Measurements from ENCODE around the gene PRKAG2.
"Not testable (repeated sequence)": the region's sequence is repeated elsewhere in the genome, so short reads cannot be mapped to it uniquely, and the experiment has no call there.

The PRKAG2 gene

DNA sequence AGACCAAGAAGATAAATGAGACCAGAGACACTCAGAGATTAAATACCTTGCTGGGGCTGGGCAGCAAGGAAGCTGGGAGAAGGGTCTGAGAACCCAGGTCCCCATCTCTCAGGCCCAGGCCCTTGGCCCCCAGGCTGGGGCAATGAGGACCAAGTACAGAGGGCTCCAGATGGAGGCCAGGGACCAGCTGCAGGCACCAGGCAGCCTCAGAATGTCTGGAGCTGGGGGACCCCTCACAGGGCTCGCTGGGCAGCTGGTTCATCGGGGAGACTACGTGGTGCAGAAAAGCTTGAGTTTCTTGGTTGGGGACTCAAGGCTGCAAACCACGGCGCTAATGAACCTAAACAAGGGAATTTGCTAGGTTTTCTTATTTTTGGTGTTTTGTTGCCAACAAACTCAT, 75.6 kb downstream of the PRKAG2 start:
- DNase-seq (ENCODE audit: low read depth): no peak

DNA sequence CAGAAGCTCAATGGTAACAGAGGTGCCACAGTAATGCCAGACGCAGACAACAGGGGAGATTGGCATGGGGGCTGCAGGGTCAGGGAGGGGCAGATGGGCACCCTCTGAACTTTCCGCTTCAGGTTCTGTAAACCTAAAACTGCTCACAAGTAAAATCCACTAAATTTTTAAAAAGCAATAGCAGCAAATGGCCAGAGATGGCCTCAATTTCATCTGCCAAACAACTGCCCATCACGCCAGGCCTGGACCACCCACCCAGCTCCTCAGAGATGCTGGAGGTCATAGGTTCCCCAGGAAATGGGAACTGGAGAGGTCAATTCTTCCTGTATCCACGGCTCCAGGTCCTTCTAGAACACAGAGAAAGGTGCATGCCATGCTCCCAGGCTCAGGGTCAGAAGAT, 76.1 kb downstream of the PRKAG2 start:
- no peak for DNase-seq (ENCODE audit: low read depth)

DNA sequence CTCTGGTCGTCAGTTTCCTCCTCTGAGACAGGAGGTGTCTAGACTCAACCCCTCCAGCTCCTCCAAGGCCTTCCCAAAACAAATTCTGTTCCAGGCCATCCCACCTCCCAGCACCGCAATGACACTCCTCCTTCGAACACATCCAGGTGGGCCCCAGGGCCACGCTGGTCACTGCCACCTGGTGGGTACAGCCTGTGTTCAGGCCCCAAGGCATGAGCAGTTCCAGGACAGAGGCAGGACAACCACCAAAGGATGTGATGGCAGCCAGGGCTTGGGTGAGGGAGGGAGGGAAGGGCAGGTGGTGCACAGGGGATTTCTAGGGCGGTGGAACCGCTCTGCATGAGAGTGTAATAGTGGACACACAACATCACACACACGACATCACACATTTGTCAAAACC, 76.5 kb downstream of the PRKAG2 start:
- DNase-seq (ENCODE audit: low read depth): no peak

DNA sequence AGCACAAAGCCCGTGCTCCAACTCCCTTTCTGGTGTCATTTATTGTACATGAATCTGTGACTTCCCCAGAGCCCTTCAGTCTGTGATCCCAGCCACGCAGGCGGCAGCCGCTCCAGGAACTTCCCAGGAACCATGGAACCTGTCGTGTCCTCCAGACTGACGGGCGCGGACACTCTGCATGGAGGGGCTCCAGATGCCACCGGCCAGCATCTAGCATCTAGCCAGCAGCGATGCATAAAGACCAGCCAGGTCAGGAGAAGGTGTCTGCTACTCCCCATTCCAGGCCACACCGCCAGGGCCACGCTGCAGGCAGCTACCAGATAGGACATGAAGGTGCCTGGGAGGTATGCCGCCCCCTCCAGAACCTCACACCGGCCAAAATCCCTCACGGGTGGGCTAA, 77.4 kb downstream of the PRKAG2 start:
- no peak for DNase-seq (ENCODE audit: low read depth)

DNA sequence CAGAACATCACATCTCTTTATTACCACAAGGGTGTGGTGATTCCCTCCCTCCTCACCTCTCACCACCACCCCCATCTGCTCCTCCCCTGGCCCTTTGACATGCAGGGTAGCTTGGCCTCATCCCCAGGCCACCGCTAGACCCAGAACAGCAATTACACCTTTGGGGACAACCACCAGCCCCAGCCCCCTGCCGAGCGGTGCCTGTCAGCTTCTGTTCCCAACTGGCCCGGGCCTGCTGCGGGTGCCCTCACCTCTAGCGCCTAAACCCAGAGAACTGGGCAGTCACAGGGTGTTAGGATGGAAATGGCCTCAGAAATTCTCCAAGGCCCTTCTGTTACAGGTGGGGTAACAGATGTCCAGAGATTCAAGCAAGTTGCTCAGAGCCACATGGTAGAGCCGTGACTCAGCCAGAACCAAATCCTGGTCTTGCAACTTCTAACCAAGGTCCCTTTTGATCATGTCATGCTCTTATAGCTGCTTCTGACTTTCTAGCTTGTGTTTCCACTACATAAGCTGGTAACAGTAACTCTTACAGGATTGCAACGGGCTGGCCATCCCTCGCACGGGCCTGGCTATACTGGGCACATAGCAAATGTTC, 78.0 kb downstream of the PRKAG2 start:
- DNase-seq (ENCODE audit: low read depth): no peak

DNA sequence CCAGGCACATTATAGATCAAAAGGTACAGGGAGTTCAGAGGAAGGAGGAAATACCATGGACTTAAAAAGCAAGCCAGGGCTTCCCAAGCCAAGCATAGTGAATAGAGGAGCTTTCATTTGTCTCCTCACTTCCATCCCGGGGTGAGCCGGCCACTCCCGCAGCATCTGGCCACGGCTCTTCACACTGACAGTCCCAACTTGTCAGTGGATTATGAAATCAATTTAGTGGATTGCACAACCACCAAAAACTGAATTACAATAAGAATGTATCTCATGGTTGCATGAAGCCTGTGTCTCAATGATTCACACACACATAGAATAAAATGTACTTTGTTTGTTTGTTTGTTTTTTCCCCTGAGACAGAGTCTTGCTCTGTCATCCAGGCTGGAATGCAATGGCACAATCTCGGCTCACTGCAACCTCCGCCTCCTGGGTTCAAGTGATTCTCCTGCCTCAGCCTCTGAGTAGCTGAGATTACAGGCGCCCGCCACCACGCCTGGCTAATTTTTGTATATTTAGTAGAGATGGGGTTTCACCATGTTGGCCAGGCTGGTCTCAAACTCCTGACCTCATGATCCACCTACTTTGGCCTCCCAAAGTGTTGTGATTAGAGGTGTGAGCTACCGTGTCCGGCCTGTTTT, 79.1 kb downstream of the PRKAG2 start:
- DNase-seq (ENCODE audit: low read depth): not testable (repeated sequence)

DNA sequence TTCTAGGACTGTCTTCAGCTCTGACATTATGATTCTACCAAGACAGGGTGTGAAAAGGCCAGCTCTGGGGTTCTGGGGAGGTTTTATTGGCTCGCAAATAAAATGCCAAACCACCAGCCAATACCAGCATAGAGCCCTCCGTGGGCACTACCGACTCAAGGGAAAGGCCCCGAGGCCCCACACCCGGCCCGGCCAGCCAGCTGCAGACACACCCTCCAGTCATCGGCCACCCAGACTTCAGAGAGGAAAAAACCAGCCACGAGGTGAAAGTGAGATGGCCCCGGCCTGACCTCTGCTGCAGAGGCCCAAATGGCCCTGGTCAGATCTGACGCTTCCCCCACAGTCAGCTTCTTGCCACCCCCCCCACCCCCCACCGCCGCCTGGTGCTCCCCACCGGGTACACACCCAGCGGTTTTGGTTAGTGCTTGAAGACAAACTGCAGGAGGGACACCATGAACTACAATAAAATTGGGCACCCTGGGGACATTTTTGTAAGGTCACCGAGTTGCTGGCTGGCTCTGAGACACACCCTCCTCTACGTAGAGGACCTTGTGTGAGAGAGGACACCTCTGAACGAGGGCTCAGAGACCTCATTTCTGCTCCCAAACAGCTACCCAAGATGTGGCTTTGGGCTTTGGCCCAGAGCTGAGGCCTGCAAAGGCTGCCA, 79.9 kb downstream of the PRKAG2 start:
- no peak for DNase-seq (ENCODE audit: low read depth)

DNA sequence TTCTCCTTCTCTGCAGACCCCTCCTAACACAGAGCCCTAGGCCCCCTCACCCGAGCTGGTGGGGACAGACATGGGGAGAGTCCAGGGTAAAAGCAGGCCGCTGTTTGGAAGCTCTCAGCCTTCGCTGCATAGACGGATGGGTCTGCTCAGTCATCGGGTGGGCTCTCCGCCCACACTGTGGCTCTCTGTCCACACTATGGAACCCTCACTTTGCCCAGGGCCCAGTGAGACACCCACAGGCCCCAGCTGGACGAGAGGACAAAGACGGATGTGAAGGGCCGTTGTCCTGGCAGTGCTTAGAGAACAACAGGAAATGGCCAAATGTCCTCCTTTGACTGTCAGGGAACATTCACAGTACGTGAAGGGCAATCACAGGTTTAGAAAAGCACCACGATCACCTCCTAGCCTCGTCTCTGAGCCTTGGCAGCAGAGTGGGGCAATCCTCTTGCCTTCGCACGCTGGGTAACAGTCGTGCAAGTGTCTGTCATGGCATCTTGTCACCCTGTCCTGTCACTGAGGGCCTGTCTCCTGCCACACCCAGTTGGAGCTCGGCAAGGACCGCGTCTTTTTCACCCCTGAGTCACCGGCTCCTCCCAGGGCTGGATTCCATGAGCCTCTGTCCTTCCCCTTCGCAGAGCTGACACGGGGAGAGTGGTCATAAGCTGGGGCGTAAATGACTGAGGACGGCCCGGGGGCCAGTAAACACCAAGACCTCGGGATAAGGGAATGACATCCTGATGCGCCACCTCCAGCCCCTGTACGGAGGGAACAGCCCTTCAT, 80.6 kb downstream of the PRKAG2 start:
- DNase-seq (ENCODE audit: low read depth): no peak

DNA sequence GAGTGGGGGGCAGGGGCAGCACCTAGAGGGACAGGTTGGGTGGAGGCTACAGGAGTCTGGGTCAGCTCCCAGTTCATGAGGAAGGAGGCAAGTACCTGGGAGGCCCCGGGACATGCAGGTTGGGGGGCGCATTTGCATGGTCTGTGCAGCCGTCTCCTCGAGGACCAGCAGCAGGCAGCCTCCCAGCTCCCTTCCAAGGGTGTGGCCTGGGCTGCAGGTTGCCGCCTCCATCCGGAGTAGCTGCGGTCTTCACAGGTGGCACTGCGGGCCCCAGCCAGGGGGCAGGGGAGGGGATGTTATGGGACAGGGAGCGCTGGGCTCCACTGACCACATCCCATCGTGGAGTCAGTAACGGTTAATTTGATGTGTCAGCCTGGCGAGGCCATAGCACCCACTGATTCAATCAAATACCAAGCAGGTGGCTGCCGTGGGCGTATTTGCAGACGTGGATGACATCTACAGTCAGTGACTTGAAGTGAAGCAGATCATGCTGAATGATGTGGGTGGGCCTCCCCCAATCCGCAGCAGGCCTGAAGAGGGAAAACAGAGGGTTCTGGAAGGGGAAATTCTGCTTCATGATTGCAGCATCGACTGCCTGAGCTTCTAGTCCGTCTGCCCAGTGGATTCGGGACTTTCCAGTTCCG, 81.6 kb downstream of the PRKAG2 start:
- peak; percentile 27 for DNase-seq (ENCODE audit: low read depth)

DNA sequence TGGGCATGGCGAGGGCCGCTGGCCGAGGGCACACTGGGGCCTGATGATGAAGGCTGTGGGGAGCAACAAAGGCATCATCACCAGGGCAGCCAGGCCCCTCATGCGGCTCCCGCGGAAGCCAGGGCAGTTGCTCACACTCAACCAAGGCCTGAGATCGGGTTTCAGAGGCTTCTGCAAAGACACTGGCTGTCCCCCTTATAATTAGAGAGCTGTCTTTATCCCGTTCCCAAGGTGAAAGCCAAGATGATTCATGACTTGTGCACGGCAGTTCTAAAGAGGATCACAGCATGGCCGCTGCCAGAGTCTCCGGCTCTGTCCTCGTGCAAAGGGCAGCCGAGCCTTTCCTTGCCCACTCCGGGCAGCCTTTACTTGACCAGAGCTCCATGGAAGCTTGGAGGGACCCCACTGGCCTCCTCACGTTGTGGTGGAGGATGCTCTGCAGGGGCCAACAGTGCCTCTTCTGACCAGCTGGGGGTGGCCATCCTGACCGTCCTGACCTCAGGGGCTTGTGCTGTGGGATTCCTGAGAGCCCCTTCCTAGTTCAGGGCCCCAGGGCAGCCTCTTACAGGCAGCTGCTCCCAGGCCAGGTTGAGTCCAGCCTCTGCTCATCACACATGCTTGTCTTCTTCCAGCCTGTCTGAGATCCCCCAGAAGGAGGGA, 82.3 kb downstream of the PRKAG2 start:
- no peak for DNase-seq (ENCODE audit: low read depth)

DNA sequence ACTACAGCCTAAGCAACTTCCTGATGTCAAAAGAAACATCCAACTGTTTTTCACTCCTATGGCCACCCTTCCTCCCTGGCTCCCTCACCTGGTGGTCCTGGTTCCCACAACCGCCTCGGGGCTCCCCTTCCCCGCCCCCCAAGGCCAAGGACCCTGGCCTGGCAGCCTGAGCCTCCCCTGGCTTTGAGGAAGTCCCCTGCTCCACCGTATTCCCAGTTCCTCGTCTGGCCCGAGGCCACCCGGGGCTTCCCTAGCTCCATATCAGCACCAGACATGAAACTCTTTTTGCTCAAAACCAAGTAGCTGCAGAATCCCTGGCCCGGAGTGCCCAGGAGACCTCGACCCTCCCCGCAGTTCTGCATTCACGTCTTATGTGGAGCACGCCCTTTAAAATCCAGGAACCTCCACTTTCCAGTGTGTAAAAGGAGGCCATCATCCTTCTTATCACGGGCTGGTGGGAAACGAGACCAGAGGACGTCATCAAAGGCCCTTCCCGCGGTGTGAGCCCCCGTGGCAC, 82.9 kb downstream of the PRKAG2 start:
- DNase-seq (ENCODE audit: low read depth): no peak

DNA sequence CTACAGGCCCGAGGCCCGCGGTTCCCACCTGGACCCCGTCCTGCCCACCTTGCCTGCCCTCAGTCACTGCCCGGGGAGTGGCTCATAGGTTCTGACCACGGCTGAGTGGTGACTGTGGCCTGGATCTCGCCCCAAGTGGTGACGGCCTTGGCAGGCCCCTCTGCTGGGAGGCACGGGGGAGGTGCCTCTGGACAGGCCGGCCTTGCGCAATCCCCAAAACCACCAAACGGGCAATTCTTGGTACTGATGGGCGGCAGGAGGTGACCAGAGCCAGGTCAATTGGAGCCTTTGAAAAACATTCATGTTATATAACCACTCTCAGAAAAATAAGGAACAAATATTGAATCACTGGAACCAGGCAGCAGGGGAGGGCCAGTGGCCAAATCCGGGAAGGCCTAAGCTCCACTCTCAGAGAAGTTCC, 83.4 kb downstream of the PRKAG2 start:
- no peak for DNase-seq (ENCODE audit: low read depth)

DNA sequence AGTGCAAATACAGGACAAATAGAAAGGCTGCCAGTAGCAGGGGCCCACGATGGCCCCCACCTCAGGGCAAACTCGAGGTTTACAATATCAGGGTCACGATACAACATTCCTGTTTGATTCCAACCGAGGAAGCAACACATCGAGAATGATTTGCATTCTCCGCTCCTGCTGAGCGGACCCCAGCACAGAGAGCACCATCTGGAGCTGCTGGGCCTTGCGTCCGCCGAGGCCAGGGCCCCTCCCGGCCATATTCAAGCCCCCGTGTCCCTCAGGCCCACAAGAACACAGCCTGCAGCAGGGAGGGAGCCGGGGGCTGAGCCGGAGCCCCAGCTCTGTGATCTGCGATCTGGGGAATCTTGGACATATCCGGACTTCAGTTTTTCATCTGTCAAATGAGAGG, 84.3 kb downstream of the PRKAG2 start:
- DNase-seq (ENCODE audit: low read depth): no peak

DNA sequence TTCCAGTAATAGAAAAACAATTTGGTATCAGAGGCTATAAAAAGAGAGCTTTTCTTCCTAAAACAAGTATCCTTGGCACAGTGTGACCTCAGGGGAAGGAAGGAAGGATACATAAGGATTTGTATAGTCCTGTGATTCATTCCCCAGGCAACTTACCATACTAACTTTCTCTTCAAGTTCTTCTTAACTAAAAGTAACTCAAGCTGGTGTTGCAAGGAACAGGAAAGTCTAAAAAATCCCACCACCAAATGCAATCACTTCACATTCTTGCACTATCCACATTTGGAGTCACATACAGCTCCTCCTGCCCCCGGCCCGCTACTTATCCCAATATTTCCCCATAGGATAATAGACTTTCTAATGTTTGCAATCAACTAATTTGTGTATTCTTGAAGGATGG, 84.8 kb downstream of the PRKAG2 start:
- no peak for DNase-seq (ENCODE audit: low read depth)

DNA sequence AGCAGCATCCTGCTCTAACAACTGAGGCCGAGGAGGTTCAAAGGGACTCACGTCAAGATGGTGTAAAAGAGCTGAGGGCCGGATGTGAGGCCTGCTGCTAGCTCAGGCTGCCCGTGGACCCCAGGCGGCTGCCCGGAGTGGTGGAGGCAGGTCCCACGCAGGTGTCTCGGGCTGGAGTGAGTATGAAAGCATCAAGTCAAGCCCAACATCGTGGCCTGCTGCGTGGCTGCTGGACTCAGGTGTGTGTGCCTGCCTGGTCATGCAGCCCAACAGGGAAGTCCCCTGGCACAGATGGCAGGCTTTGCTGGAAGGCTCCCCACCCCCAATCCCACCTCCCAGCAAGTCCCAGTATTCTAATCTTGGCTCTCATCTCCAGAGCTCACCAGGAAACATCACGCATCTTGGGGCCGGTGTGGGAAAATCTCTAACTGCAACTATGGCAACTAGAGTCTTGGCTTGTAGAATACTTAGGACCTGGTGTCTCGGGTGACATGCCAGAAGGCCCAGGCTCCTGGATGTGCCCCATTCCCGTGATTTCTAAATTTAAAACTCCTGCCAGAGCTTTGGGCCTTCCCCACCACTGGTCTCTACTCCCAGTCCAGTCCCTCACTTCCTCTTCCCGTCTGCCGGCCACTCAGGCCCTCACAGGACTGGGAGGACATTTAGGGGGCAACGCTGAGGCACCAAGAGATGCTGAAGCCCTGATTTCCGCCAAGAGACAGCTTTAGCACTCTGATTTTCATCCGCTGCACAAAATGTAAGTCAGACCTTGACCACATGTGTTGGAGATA, 85.9 kb downstream of the PRKAG2 start:
- no peak for DNase-seq (ENCODE audit: low read depth)

DNA sequence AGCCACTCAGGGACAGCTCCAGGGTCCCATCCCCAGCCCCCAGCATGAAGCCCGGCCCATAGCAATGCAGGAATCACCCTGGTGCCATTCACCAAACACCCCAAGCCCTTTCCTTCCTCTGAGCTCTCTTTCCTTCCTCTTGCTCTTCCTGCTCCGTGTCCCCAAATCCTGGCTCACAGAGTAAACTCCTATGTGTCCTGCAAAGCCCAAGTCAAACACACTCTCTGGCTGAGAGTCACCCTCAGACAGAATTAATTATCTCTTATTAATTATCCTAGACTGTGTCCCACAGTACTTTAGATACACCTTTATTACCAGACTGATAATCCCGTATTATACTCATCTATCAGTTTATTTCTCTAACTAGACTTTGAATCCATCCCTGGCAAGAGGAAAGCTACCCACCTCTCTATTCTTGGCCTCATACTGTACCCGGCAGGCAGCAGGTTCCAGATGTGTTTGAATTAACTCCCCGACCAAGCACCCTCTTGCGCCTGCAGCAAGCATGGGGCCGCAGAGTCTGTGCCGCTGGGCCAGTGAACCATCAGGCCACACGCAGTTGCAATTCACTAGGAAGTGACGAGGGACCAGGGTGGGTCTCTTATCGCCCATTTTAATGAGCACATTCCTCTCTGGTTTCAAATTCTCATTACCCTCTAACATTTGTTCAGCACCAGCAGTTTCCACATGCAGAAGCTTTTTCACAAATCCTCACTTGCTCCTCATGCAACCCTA, 86.7 kb downstream of the PRKAG2 start:
- no peak for DNase-seq (ENCODE audit: low read depth)

DNA sequence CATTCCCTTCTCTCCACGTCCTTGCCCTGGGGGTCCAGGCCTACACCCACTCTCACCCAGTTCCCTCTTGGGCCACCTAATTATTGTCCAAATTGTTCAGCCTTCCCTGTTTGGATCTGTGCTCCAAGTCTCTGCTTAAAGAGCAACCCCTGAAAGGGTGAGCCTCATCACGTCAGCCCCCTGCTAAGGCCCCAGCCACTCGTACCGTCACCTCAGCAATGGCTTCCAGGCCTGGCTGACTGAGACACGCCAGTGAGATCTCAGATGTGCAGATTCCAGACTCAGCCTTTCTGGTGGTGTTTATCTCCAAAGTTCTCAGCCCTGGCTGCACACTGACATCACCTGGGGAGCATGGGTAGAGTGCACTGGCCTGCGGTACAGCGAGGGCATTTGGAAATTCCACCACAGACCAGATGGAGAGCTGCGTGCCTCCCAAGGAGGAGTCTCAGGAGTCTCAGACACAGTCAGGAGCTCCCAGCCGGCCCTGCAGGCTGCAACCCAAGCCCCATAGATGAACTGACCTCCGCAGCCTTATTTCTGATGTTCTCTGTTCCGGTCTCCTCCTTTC, 87.5 kb downstream of the PRKAG2 start:
- no peak for DNase-seq (ENCODE audit: low read depth)

DNA sequence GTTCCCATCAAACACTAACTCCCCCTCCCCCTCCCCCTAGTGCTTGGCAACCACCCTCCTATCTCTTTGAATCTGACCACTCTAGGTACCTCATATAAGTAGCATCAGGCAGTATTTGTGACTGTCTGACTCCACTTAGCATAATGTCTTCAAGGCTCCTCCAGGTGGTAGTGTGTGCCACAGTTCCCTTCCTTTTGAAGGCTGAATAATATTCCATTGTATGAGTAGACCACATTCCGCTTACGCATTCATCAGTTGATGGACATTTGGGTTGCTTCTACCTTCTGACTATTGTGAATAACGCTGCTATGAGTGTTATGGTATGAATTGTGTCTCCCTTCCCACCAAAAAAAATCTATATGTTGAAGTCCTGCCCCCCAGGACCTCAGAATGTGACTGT, 89.6 kb downstream of the PRKAG2 start:
- no peak for DNase-seq (ENCODE audit: low read depth)

DNA sequence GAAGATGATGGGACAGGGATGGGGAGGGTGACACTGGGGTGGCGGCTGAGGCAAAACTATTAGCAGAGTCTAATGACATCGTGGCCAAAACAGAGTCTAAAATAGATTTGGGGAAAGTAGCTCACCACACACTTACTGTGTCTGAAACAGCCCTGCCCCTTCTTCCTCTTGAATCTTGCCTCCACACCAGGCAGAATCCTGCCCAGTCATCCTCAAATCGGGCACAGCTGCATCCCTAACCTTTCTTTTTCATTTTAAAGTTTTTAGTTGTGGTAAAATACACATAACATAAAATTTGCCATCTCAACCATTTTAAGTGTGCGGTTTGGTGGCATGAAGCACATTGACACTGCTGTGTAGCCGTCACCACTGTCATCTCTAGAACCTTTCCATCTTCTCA, 90.0 kb downstream of the PRKAG2 start:
- no peak for DNase-seq (ENCODE audit: low read depth)

DNA sequence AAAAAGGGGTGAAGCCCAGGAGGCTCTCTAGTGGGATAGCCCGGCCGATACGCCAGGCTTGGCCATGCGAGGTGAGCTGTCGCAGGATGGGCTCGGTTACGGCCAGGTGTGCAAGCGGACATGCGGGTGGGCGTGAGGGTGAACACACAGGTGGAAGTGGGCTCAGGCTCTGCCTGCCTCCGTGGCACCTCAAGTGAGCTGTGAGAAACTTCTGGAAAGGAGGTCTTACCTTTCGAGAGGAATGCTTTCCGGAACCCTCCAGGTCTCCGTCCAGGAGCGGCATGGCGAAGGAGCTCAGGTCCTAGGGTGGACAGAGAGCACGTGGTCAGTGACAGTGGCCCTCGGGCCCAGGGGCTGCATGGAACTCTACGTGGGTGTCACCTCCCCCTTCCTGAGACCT, 90.7 kb downstream of the PRKAG2 start:
- no peak for DNase-seq (ENCODE audit: low read depth)

Measured in stimulated activated CD8-positive, alpha-beta memory T cell treated with anti-CD3 and anti-CD28 coated beads, Interleukin-15, amount 100 ng/mL, for 24 hours (primary cell).